ENCODE measurements around the gene GGTLC3.
"Not testable (repeated sequence)": the region's sequence is repeated elsewhere in the genome, so short reads cannot be mapped to it uniquely, and the experiment has no call there.

GRCh38 chr22:18534315-18534714 is 16.4 kb upstream of the GGTLC3 start:
- TF ChIP-seq CTCF (conservative IDR thresholded peaks at IDR 0.05; ENCODE audit: low read depth, low read length); EZH2 (IDR thresholded peaks at IDR 0.05; ENCODE audit: borderline replicate concordance, low read depth, low read length, poor library complexity, severe bottlenecking): not testable (repeated sequence)

Measured in A673 (cell line).